Karpas-422 (cell line): ENCODE data around the gene MEX3D. TPM values are rescaled to one million over a fixed set of nuclear protein-coding genes. Genes with fewer than 3 reads are reported as not detected.

Experiments
- small RNA-seq: library from RNA; depleted of rRNA; stranded (forward); fragments of <200 nt; gene quantifications from one replicate; pipeline ENCODE3, GENCODE V24; 2014
- total RNA-seq: library from RNA; depleted of rRNA; stranded (reverse); fragments of >200 nt; shearing (Covaris generic); gene quantifications from 2 replicates; pipeline ENCODE4 v1.2.3, GENCODE V29; 2014; ENCODE audit warnings: low replicate concordance; rRNA removed

Gene MEX3D
- total RNA-seq, 1 experiment from 2014 or later, result 5.6 TPM

Small RNA genes within 50 kb of the gene (small RNA-seq; reads per million reads assigned to genes)
- not detected for gene AC005943.2
- not detected for gene RN7SL477P
- 0.12 reads per million for gene RNU6-1223P

Other genes starting within 250 kb of the MEX3D start
- 98.1 and 129 TPM in 2 replicates for gene NDUFS7, start 184.4 kb downstream of the MEX3D start, total RNA-seq
- 63.7 and 144 TPM in 2 replicates for gene GAMT, start 166.8 kb downstream of the MEX3D start, total RNA-seq
- 110 and 244 TPM in 2 replicates for gene DAZAP1, start 160.7 kb downstream of the MEX3D start, total RNA-seq
- gene RPS15, start 129.9 kb downstream of the MEX3D start, total RNA-seq, result 2,088 and 3,414 TPM in 2 replicates
- gene APC2, start 118.2 kb downstream of the MEX3D start, total RNA-seq, result 1.1 and 2.8 TPM in 2 replicates
- gene C19orf25, start 89.1 kb downstream of the MEX3D start, total RNA-seq, result 26.4 and 62.2 TPM in 2 replicates
- 2.0 and 5.0 TPM in 2 replicates for gene PCSK4, start 78.0 kb downstream of the MEX3D start, total RNA-seq
- gene REEP6, start 77.1 kb downstream of the MEX3D start, total RNA-seq, result 1.3 and 1.5 TPM in 2 replicates
- gene ADAMTSL5, start 55.3 kb downstream of the MEX3D start, total RNA-seq, result 0.94 and 2.6 TPM in 2 replicates
- not detected in 2 replicates for gene PLK5, start 44.2 kb downstream of the MEX3D start, total RNA-seq
- 42.2 and 124 TPM in 2 replicates for gene MBD3, start 24.5 kb upstream of the MEX3D start, total RNA-seq
- 106 and 170 TPM in 2 replicates for gene UQCR11, start 37.1 kb upstream of the MEX3D start, total RNA-seq
- gene TCF3, start 84.3 kb upstream of the MEX3D start, total RNA-seq, result 91.5 and 284 TPM in 2 replicates
- gene ONECUT3, start 185.2 kb upstream of the MEX3D start, total RNA-seq, result not detected in 2 replicates
- 1.0 and 6.0 TPM in 2 replicates for gene ATP8B3, start 244.0 kb upstream of the MEX3D start, total RNA-seq